Mesothelial cell of epicardium (in vitro differentiated cells): ENCODE results near the gene EYA3. TPM values are rescaled to one million over a fixed set of nuclear protein-coding genes. Genes with fewer than 3 reads are reported as not detected.

Experiments
- DNase-seq, 2 experiments: peaks; one replicate each; pipeline ENCODE4 v3.0.0; 2021; ENCODE audit warnings: low spot score in 2 of 2; ENCODE audit not compliant: unreplicated experiment in 2 of 2
- H3K27ac Mint-ChIP-seq: 2 replicates; pipeline ENCODE4 v1.8.0; 2021; ENCODE audit warnings: mixed read lengths
- H3K27me3 Mint-ChIP-seq: 2 replicates; pipeline ENCODE4 v1.8.0; 2021; ENCODE audit warnings: low read depth, mixed read lengths
- H3K36me3 Mint-ChIP-seq: 2 replicates; pipeline ENCODE4 v1.8.0; 2021; ENCODE audit warnings: mixed read lengths
- H3K4me1 Mint-ChIP-seq: 2 replicates; pipeline ENCODE4 v1.8.0; 2021; ENCODE audit warnings: mixed read lengths
- H3K4me3 Mint-ChIP-seq: 2 replicates; pipeline ENCODE4 v1.8.0; 2021; ENCODE audit warnings: mild to moderate bottlenecking, moderate library complexity, mixed read lengths
- H3K9me3 Mint-ChIP-seq: 2 replicates; pipeline ENCODE4 v1.8.0; 2021; ENCODE audit warnings: mixed read lengths
- CTCF ChIP-seq: fragments of 200-600 bp; sonication (generic); IDR thresholded peaks from one replicate; pipeline ENCODE4 v1.5.0; 2021; ENCODE audit warnings: antibody characterized with exemption; ENCODE audit not compliant: unreplicated experiment
- total RNA-seq: library from RNA; stranded (reverse); gene quantifications from 3 replicates; pipeline ENCODE4 v1.2.1, GENCODE V29; 2021

EYA3 gene
- total RNA-seq, 1 donor from 2014 or later, result 29.3 TPM

- no peaks in the 10 kb centered on the region for H3K9me3 Mint-ChIP-seq
- no peak overlapping the region for H3K4me3 Mint-ChIP-seq
- H3K27me3 Mint-ChIP-seq, result no peaks in the 10 kb centered on the region
- H3K4me1 Mint-ChIP-seq, result peaks cover 2% of the 10 kb centered on the region
- H3K27ac Mint-ChIP-seq, result no peak overlapping the region
- DNase-seq, result no peak
- TF ChIP-seq CTCF, result no peak
- peaks cover 6% of the 10 kb centered on the region for H3K36me3 Mint-ChIP-seq
These were observed 57.2 kb downstream of the EYA3 start for GRCh38 chr1:28031173-28031572.

GRCh38 chr1:28028873-28029654 is 59.3 kb downstream of the EYA3 start:
- H3K27ac Mint-ChIP-seq, result peak overlapping the region; percentile 80
- no peaks in the 10 kb centered on the region for H3K27me3 Mint-ChIP-seq
- H3K4me1 Mint-ChIP-seq, result peaks cover 2% of the 10 kb centered on the region
- no peak for DNase-seq
- H3K9me3 Mint-ChIP-seq, result no peaks in the 10 kb centered on the region
- no peak overlapping the region for H3K4me3 Mint-ChIP-seq
- TF ChIP-seq CTCF, result no peak
- H3K36me3 Mint-ChIP-seq, result peaks cover 4% of the 10 kb centered on the region

- H3K27me3 Mint-ChIP-seq, result no peaks in the 10 kb centered on the region
- TF ChIP-seq CTCF, result no peak
- H3K4me3 Mint-ChIP-seq, result no peak overlapping the region
- H3K9me3 Mint-ChIP-seq, result no peaks in the 10 kb centered on the region
- H3K36me3 Mint-ChIP-seq, result peaks cover 4% of the 10 kb centered on the region
- peaks cover 2% of the 10 kb centered on the region for H3K4me1 Mint-ChIP-seq
- no peak overlapping the region for H3K27ac Mint-ChIP-seq
- no peak for DNase-seq
These were observed 60.8 kb downstream of the EYA3 start for GRCh38 chr1:28027660-28028059.

- no peak overlapping the region for H3K4me3 Mint-ChIP-seq
- H3K27me3 Mint-ChIP-seq, result no peaks in the 10 kb centered on the region
- TF ChIP-seq CTCF, result no peak
- H3K36me3 Mint-ChIP-seq, result peaks cover 4% of the 10 kb centered on the region
- H3K4me1 Mint-ChIP-seq, result no peaks in the 10 kb centered on the region
- no peak for DNase-seq
- no peaks in the 10 kb centered on the region for H3K9me3 Mint-ChIP-seq
- no peak overlapping the region for H3K27ac Mint-ChIP-seq
These were observed 61.2 kb downstream of the EYA3 start for GRCh38 chr1:28027238-28027637.

GRCh38 chr1:28026329-28026728 is 62.1 kb downstream of the EYA3 start:
- no peak overlapping the region for H3K27ac Mint-ChIP-seq

More at GRCh38 chr1:28026329-28026728, 62.1 kb downstream of the EYA3 start:
- H3K27me3 Mint-ChIP-seq, result no peaks in the 10 kb centered on the region
- TF ChIP-seq CTCF, result no peak
- H3K4me3 Mint-ChIP-seq, result no peak overlapping the region
- peaks cover 4% of the 10 kb centered on the region for H3K36me3 Mint-ChIP-seq
- DNase-seq, result no peak
- H3K9me3 Mint-ChIP-seq, result no peaks in the 10 kb centered on the region
- H3K4me1 Mint-ChIP-seq, result no peaks in the 10 kb centered on the region
